GM18505 (cell line): ENCODE results near the gene MTF1.
"Not testable (repeated sequence)": the region's sequence is repeated elsewhere in the genome, so short reads cannot be mapped to it uniquely, and the experiment has no call there.

Experiments
- ATAC-seq: cut with Tn5 transposase; IDR thresholded peaks from one replicate; pipeline ENCODE4 v1.9.1; 2021; ENCODE audit not compliant: unreplicated experiment
- POLR2A ChIP-seq: IDR thresholded peaks from 4 replicates; pipeline ENCODE4 v1.6.1; 2011; ENCODE audit warnings: borderline replicate concordance; ENCODE audit not compliant: insufficient read depth, insufficient read length; ENCODE audit errors: extremely low read depth

Gene MTF1

DNA sequence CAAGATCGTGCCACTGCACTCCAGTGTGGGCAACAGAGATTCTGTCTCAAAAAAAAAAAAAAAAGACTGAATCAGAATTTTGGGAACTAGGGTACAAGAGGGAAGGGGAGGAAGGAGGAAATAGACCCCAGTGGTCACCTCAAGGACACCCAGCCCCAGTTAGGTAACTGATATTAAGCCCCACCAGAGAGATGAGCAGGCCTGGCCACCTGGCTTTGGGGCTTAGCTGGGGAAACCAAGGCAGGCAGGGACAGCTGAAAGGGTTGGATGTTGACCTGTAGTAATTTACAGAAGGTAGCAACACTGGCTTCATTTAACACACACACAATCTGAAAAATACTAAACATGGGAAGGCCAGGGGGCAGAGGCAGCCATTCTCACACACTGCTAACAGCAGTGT, 57.0 kb downstream of the MTF1 start:
- no peak for ATAC-seq
- TF ChIP-seq POLR2A, result no peak

DNA sequence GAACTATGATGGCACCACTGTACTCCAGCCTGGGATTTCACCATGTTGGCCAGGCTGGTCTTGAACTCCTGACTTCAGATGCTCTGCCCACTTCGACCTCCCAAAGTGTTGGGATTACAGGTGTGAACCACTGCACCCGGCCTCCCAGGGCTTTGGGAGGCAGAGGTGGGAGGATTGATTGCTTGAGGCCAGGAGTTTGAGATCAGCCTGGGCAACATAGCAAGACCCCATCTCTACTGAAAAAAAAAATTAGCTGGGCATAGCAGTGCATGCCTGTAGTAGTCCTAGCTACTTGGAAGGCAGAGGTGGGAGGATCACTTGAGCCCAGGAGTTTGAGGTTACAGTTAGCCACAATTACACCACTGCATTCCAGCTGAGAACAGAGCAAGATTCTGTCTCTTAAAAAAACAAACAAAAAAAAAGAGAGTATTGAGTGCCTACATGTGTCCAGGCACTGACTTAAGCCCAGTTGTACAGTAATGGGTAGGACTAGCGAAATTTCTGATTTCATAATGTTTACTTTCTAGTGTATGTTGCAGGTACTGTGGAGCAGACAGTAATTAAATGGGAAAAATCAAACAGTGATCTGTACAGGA, 61.5 kb downstream of the MTF1 start:
- ATAC-seq, result no peak
- no peak for TF ChIP-seq POLR2A

- ATAC-seq, result no peak
- TF ChIP-seq POLR2A, result no peak
Observed at GRCh38 chr1:37795340-37796125, 63.9 kb downstream of the MTF1 start.

DNA sequence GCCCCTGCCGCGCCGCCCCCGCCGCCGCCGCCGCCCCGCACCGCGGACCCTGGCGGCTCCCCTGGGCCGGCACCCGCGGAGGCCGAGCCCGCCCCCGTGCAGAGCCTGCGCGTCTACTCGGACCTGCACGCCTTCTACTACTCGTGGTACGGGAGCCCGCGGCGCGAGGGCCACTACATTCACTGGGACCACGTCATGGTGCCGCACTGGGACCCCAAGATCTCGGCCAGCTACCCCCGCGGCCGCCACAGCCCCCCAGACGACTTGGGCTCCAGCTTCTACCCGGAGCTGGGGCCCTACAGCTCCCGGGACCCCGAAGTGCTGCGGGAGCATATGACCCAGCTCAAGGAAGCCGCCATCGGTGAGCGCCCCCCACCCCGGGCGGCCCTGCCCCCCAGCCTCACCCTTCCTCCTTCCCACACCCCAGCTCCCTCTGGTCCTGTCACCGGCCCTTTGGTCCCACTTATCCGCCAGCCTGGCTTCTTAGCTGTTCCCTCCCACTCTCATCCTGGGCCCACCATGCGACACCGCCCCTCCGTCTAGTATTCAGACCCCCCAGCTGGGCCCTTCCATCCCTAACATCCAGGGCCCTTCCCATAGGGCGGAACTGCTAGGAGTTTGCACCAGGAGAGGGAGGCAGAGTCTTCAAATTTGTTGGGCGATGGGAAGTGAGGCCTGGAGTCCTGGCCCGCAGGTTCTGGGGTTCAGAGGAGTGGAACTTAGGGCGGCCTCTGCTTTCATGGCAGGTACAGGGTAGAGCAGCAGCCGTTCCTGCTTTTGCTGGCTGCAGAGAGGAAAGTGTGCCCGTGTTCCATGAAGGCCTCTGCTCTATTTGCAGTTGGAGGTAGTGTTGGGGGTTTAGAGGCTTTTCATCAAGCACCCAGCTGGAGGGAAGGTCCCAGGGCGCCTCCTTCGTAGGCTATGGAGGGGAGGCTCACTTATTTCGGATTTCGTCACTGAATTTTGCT, 64.7 kb downstream of the MTF1 start:
- ATAC-seq, result no peak
- no peak for TF ChIP-seq POLR2A

GRCh38 chr1:37793773-37794371, 65.5 kb downstream of the MTF1 start, which contains the start of gene MANEAL:
Gene MANEAL, plus strand, starts transcription at chr1:37793847. Its CDS starts 336 bp downstream, at chr1:37794183.
- TF ChIP-seq POLR2A, result peak; percentile 57
- no peak for ATAC-seq

- ATAC-seq, result no peak
- TF ChIP-seq POLR2A, result no peak
Observed at GRCh38 chr1:37792943-37793686, 66.3 kb downstream of the MTF1 start.

- ATAC-seq, result no peak
- no peak for TF ChIP-seq POLR2A
Observed at GRCh38 chr1:37782491-37782890, 76.9 kb downstream of the MTF1 start.

DNA sequence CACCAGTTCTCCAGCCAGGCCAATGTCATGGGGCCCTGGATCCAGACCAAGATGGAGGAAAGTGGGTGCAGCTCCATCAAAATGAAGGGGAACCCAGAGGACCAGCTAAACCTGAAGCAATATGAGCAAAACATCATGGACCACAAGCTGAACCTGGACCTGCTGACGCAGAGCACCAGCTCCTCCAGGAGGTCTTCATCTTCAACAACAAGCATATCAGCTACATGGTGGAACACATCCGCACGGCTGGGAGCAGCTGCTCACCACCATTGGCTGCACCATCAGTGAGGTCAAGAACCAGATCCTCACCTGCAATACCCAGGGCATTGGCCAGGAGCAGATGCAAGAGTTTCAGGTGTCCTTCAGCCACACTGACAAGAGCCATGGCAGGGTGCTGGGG, 80.7 kb downstream of the MTF1 start:
- ATAC-seq, result no peak
- TF ChIP-seq POLR2A, result no peak

DNA sequence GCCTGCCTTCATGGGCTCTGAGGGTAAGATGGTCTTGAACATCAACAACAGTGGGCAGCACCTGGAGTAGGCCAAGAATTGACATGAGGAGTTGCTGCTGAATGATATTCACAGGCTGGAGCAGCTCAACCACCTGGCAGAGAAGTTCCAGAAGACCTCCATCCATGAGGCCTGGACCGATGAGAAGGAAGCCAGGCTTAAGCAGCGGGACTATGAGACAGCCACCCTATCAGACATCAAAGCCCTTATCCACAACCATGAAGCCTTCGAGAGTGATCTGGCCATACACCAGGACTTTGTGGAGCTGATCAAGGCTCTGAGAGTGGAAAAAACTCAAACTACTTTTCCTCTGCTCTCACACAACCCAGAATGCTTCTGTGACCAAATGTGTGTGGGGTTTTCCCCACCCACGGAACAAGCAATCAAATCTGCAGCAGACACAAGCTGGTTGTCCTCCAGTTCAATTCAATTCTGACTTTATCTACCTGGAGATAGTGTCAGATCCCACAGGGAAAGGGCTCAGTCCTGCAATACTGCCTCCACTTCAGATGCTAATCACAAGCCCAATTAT, 82.4 kb downstream of the MTF1 start:
- TF ChIP-seq POLR2A, result no peak
- ATAC-seq, result no peak

GRCh38 chr1:37771440-37771839, 88.0 kb downstream of the MTF1 start:
- not testable (repeated sequence) for ATAC-seq

- ATAC-seq, result no peak
- no peak for TF ChIP-seq POLR2A
Observed at GRCh38 chr1:37767488-37767887, 91.9 kb downstream of the MTF1 start.
